SK-N-SH (cell line): ENCODE data around the gene CFAP97D1. TPM values are rescaled to one million over a fixed set of nuclear protein-coding genes. Genes with fewer than 3 reads are reported as not detected.

Experiments used
- CTCF ChIA-PET: fragments of 300-600, 350-600 bp; formaldehyde crosslinking; extraction: SDS; loops from one replicate; lab custom pipeline; 2021; lab: Yijun Ruan, JAX
- POLR2A ChIA-PET: fragments of 350-600 bp; sonication (Branson Sonifier 250); formaldehyde crosslinking; extraction: SDS; loops from one replicate; lab custom pipeline; 2020; ENCODE audit warnings: antibody characterized with exemption, inconsistent platforms; lab: Yijun Ruan, JAX
- DNase-seq: peaks from one replicate; pipeline ENCODE4 v3.0.0; 2012
- H2AFZ ChIP-seq: fragments of 200-600 bp; sonication (generic); 2 replicates; pipeline ENCODE4 v1.8.1; 2016; ENCODE audit warnings: antibody characterized with exemption, mild to moderate bottlenecking, low read depth
- H3F3A ChIP-seq: fragments of 200-600 bp; sonication (generic); replicated peaks from 2 replicates; pipeline ENCODE3; 2016; ENCODE audit warnings: antibody characterized with exemption, mild to moderate bottlenecking; ENCODE audit not compliant: insufficient read depth
- H3K27ac ChIP-seq, 2 experiments: fragments of 200-500 bp in 1 of 2; fragments of 200-600 bp in 1 of 2; sonication (Bioruptor generic) in 1 of 2; sonication (generic), shearing (Covaris generic) in 1 of 2; 2 replicates each; pipeline versions ENCODE4 v1.5.1 to v1.6.1; 2014 to 2016; ENCODE audit warnings: low read depth in 2 of 2, inconsistent platforms in 1 of 2, low read length in 1 of 2, mild to moderate bottlenecking in 1 of 2, mixed read lengths in 1 of 2
- H3K27me3 ChIP-seq: fragments of 200-600 bp; sonication (generic), shearing (Covaris generic); 2 replicates; pipeline ENCODE4 v1.6.1; 2016; ENCODE audit warnings: mixed run types; ENCODE audit not compliant: insufficient read depth
- H3K36me3 ChIP-seq, 2 experiments: fragments of 200-500 bp in 1 of 2; fragments of 200-600 bp in 1 of 2; sonication (Bioruptor generic) in 1 of 2; sonication (generic) in 1 of 2; replicated peaks in 1 of 2; 2 replicates each; pipeline versions ENCODE3 to v1.5.1; 2014 to 2016; ENCODE audit warnings: low read length in 1 of 2, mild to moderate bottlenecking in 1 of 2; ENCODE audit not compliant: insufficient read depth in 2 of 2, control insufficient read depth in 1 of 2
- H3K4me1 ChIP-seq, 2 experiments: fragments of 200-500 bp in 1 of 2; fragments of 200-600 bp in 1 of 2; sonication (Bioruptor generic) in 1 of 2; sonication (generic), shearing (Covaris generic) in 1 of 2; 2 replicates each; pipeline versions ENCODE4 v1.5.1 to v1.6.1; 2014 to 2016; ENCODE audit warnings: low read depth in 1 of 2, low read length in 1 of 2, mixed run types in 1 of 2; ENCODE audit not compliant: insufficient read depth in 2 of 2, control insufficient read depth in 1 of 2
- H3K4me2 ChIP-seq: fragments of 200-600 bp; sonication (generic), shearing (Covaris generic); 2 replicates; pipeline ENCODE4 v1.6.1; 2017; ENCODE audit warnings: mixed run types
- H3K4me3 ChIP-seq, 2 experiments: fragments of 200-500 bp in 1 of 2; fragments of 200-600 bp in 1 of 2; sonication (Bioruptor generic) in 1 of 2; sonication (generic), shearing (Covaris generic) in 1 of 2; 2 replicates each; pipeline versions ENCODE4 v1.5.1 to v1.8.1; 2014 to 2016; ENCODE audit warnings: low read depth in 2 of 2, inconsistent platforms in 1 of 2, low read length in 1 of 2, mild to moderate bottlenecking in 1 of 2, mixed read lengths in 1 of 2, moderate library complexity in 1 of 2
- H3K79me2 ChIP-seq: fragments of 200-600 bp; sonication (generic); 2 replicates; pipeline ENCODE4 v1.8.1; 2017; ENCODE audit warnings: mild to moderate bottlenecking; ENCODE audit not compliant: insufficient read depth
- H3K9ac ChIP-seq: fragments of 200-600 bp; sonication (generic); 2 replicates; pipeline ENCODE4 v1.6.1; 2017; ENCODE audit warnings: mixed run types
- H3K9me2 ChIP-seq: fragments of 200-600 bp; sonication (generic); 2 replicates; pipeline ENCODE4 v1.6.1; 2017; ENCODE audit warnings: mixed run types
- H3K9me3 ChIP-seq: fragments of 200-600 bp; sonication (generic); 2 replicates; pipeline ENCODE4 v1.6.1; 2017; ENCODE audit warnings: mixed run types, mild to moderate bottlenecking, moderate library complexity
- H4K20me1 ChIP-seq: fragments of 200-600 bp; sonication (generic); 2 replicates; pipeline ENCODE4 v1.6.1; 2017; ENCODE audit warnings: mild to moderate bottlenecking, mixed run types; ENCODE audit not compliant: insufficient read depth
- CHD2 ChIP-seq: fragments of 150-350 bp; IDR thresholded peaks from 2 replicates; pipeline ENCODE4 v1.6.1; 2018; ENCODE audit warnings: low read length; ENCODE audit not compliant: partially characterized antibody
- EP300 ChIP-seq, 2 experiments: IDR thresholded peaks; 2 replicates each; pipeline versions ENCODE4 v1.4.0 to v1.6.1; 2012; ENCODE audit warnings: borderline replicate concordance in 1 of 2, low read depth in 1 of 2, low read length in 1 of 2
- FOXJ3 ChIP-seq: sonication (generic); formaldehyde crosslinking; IDR thresholded peaks from 2 replicates; pipeline ENCODE4 v1.5.1; 2020; ENCODE audit warnings: mild to moderate bottlenecking, missing genetic modification reagents
- GABPA ChIP-seq: IDR thresholded peaks from 2 replicates; pipeline ENCODE4 v1.4.0; 2012; ENCODE audit warnings: low read depth, mild to moderate bottlenecking
- NRF1 ChIP-seq: IDR thresholded peaks from 2 replicates; pipeline ENCODE4 v1.6.1; 2012; ENCODE audit warnings: low read depth, mild to moderate bottlenecking, low read length
- POLR2AphosphoS5 ChIP-seq: IDR thresholded peaks from 2 replicates; pipeline ENCODE4 v1.6.1; 2012; ENCODE audit warnings: low read depth, low read length
- RCOR1 ChIP-seq: fragments of 150-350 bp; IDR thresholded peaks from 2 replicates; pipeline ENCODE4 v1.6.1; 2017; ENCODE audit warnings: antibody characterized with exemption, low read length
- RFX5 ChIP-seq: IDR thresholded peaks from 2 replicates; pipeline ENCODE4 v1.6.1; 2012; ENCODE audit warnings: mild to moderate bottlenecking, improper control_type of control experiment, low read length
- RXRA ChIP-seq: IDR thresholded peaks from 2 replicates; pipeline ENCODE4 v1.4.0; 2012; ENCODE audit warnings: low read depth, mild to moderate bottlenecking, borderline replicate concordance
- SIN3A ChIP-seq: IDR thresholded peaks from 2 replicates; pipeline ENCODE4 v1.6.1; 2012; ENCODE audit warnings: low read depth, mild to moderate bottlenecking, low read length, moderate library complexity, borderline replicate concordance
- TCF12 ChIP-seq: IDR thresholded peaks from 2 replicates; pipeline ENCODE4 v1.4.0; 2012
- YY1 ChIP-seq: IDR thresholded peaks from 2 replicates; pipeline ENCODE4 v1.4.0; 2012; ENCODE audit warnings: low read depth, mild to moderate bottlenecking
- WGBS: methylation state at CpG from one replicate; pipeline ENCODE4 v1.1.6; 2017; ENCODE audit warnings: low lambda C conversion rate; 5-methylcytosine and 5-hydroxymethylcytosine counted together
- polyA plus RNA-seq, 3 experiments: library from polyadenylated mRNA; depleted of rRNA; stranded (reverse); fragments of >200 nt; gene quantifications; 2 replicates each; pipeline ENCODE4 v1.2.3, GENCODE V29; 2012
- TF ChIP-seq, protein P1 (sequence below): IDR thresholded peaks from 2 replicates; pipeline ENCODE4 v1.4.0; 2012; ENCODE audit warnings: low read depth, borderline replicate concordance
- TF ChIP-seq, protein P2 (sequence below): fragments of 150-350 bp; IDR thresholded peaks from 2 replicates; pipeline ENCODE4 v1.6.1; 2016; ENCODE audit warnings: mild to moderate bottlenecking, low read depth, low read length
- TF ChIP-seq, protein P3 (sequence below): fragments of 150-350 bp; IDR thresholded peaks from 2 replicates; pipeline ENCODE4 v1.6.1; 2017; ENCODE audit warnings: antibody characterized with exemption, low read length, low read depth, borderline replicate concordance
- TF ChIP-seq, protein P4 (sequence below): IDR thresholded peaks from 2 replicates; pipeline ENCODE4 v1.6.1; 2012; ENCODE audit warnings: mild to moderate bottlenecking, low read depth, low read length, moderate library complexity
- TF ChIP-seq, protein P5 (sequence below): IDR thresholded peaks from 2 replicates; pipeline ENCODE4 v1.4.0; 2012; ENCODE audit warnings: low read depth, borderline replicate concordance
- TF ChIP-seq, protein P6 (sequence below): IDR thresholded peaks from 2 replicates; pipeline ENCODE4 v1.4.0; 2012; ENCODE audit warnings: low read depth

CFAP97D1 gene
- polyA plus RNA-seq, 1 of the 3 experiments (the other 2 are of a cell fraction) = 0.02 TPM

DNA sequence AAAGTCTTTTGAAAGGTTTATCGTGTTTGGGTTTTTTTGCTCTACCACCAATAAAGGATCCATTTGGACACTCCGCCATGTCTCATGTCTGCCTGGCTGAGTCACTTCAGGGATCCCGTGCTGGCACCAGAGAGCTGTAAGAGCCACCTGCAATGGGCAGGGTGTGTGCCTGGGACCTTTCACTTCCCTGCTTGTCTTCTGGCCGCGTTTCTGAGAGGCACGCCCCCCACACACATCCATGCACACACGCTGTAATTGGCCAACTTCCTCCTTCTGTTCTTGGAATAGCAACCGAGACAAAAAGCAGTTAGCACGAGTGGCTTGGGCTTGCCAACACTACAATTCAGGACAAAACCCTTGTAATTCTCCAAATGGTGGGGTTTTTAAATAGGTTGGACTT is 11.9 kb upstream of the CFAP97D1 start:
- H3K4me1 ChIP-seq = no peaks in the 10 kb centered on the region
- no peak overlapping the region for H2AFZ ChIP-seq

More for the DNA sequence above, 11.9 kb upstream of the CFAP97D1 start:
- ChIA-PET CTCF (interaction anchor here (0.6 to 3.3 kb wide), 7 partner anchors 8 to 191 kb away, joined by 3 to 59 read pairs (median 6); partner anchors contain the start of genes CFAP97D1 and DUSP3), POLR2A (interaction anchor here (1.5 kb wide), 1 partner anchor 78 kb away, joined by 4 read pairs; no protein-coding TSS in a partner anchor)
- H3F3A ChIP-seq = peaks cover 25% of the 10 kb centered on the region
- H3K27ac ChIP-seq = no peak overlapping the region
- H4K20me1 ChIP-seq = no peaks in the 10 kb centered on the region
- H3K36me3 ChIP-seq = peaks cover 27 to 48% of the 10 kb centered on the region in 2 experiments
- TF ChIP-seq RCOR1 = no peak
- no peak for TF ChIP-seq NRF1
- TF ChIP-seq TCF12 = no peak
- no peak for TF ChIP-seq EP300 (IDR thresholded peaks at IDR 0.05; ENCODE audit: borderline replicate concordance in 1 of 2, low read depth in 1 of 2, low read length in 1 of 2)
- no peak for TF ChIP-seq GABPA
- TF ChIP-seq, protein P1, sequence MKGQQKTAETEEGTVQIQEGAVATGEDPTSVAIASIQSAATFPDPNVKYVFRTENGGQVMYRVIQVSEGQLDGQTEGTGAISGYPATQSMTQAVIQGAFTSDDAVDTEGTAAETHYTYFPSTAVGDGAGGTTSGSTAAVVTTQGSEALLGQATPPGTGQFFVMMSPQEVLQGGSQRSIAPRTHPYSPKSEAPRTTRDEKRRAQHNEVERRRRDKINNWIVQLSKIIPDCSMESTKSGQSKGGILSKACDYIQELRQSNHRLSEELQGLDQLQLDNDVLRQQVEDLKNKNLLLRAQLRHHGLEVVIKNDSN = no peak
- TF ChIP-seq SIN3A = no peak
- TF ChIP-seq, protein P2, sequence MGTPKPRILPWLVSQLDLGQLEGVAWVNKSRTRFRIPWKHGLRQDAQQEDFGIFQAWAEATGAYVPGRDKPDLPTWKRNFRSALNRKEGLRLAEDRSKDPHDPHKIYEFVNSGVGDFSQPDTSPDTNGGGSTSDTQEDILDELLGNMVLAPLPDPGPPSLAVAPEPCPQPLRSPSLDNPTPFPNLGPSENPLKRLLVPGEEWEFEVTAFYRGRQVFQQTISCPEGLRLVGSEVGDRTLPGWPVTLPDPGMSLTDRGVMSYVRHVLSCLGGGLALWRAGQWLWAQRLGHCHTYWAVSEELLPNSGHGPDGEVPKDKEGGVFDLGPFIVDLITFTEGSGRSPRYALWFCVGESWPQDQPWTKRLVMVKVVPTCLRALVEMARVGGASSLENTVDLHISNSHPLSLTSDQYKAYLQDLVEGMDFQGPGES = no peak
- TF ChIP-seq CHD2 = no peak
- TF ChIP-seq FOXJ3 (CRISPR knock-in tag) = no peak
- TF ChIP-seq, protein P3, sequence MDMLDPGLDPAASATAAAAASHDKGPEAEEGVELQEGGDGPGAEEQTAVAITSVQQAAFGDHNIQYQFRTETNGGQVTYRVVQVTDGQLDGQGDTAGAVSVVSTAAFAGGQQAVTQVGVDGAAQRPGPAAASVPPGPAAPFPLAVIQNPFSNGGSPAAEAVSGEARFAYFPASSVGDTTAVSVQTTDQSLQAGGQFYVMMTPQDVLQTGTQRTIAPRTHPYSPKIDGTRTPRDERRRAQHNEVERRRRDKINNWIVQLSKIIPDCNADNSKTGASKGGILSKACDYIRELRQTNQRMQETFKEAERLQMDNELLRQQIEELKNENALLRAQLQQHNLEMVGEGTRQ = no peak
- no peak for TF ChIP-seq RXRA
- TF ChIP-seq, protein P4, sequence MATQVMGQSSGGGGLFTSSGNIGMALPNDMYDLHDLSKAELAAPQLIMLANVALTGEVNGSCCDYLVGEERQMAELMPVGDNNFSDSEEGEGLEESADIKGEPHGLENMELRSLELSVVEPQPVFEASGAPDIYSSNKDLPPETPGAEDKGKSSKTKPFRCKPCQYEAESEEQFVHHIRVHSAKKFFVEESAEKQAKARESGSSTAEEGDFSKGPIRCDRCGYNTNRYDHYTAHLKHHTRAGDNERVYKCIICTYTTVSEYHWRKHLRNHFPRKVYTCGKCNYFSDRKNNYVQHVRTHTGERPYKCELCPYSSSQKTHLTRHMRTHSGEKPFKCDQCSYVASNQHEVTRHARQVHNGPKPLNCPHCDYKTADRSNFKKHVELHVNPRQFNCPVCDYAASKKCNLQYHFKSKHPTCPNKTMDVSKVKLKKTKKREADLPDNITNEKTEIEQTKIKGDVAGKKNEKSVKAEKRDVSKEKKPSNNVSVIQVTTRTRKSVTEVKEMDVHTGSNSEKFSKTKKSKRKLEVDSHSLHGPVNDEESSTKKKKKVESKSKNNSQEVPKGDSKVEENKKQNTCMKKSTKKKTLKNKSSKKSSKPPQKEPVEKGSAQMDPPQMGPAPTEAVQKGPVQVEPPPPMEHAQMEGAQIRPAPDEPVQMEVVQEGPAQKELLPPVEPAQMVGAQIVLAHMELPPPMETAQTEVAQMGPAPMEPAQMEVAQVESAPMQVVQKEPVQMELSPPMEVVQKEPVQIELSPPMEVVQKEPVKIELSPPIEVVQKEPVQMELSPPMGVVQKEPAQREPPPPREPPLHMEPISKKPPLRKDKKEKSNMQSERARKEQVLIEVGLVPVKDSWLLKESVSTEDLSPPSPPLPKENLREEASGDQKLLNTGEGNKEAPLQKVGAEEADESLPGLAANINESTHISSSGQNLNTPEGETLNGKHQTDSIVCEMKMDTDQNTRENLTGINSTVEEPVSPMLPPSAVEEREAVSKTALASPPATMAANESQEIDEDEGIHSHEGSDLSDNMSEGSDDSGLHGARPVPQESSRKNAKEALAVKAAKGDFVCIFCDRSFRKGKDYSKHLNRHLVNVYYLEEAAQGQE = no peak
- TF ChIP-seq, protein P5, sequence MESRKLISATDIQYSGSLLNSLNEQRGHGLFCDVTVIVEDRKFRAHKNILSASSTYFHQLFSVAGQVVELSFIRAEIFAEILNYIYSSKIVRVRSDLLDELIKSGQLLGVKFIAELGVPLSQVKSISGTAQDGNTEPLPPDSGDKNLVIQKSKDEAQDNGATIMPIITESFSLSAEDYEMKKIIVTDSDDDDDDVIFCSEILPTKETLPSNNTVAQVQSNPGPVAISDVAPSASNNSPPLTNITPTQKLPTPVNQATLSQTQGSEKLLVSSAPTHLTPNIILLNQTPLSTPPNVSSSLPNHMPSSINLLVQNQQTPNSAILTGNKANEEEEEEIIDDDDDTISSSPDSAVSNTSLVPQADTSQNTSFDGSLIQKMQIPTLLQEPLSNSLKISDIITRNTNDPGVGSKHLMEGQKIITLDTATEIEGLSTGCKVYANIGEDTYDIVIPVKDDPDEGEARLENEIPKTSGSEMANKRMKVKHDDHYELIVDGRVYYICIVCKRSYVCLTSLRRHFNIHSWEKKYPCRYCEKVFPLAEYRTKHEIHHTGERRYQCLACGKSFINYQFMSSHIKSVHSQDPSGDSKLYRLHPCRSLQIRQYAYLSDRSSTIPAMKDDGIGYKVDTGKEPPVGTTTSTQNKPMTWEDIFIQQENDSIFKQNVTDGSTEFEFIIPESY = no peak
- no peak for TF ChIP-seq YY1
- TF ChIP-seq, protein P6, sequence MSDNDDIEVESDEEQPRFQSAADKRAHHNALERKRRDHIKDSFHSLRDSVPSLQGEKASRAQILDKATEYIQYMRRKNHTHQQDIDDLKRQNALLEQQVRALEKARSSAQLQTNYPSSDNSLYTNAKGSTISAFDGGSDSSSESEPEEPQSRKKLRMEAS = no peak
- TF ChIP-seq POLR2AphosphoS5 = no peak
- TF ChIP-seq RFX5 = no peak
- no peak overlapping the region for H3K9ac ChIP-seq
- no peak overlapping the region for H3K4me3 ChIP-seq
- H3K79me2 ChIP-seq = peaks cover 6% of the 10 kb centered on the region; the same call in 1 of the 2 replicates
- no peaks in the 10 kb centered on the region for H3K9me2 ChIP-seq
- H3K9me3 ChIP-seq = no peaks in the 10 kb centered on the region
- 87% methylated on average over 9 of the region's 9 CpGs for WGBS
- no peak for DNase-seq
- no peak overlapping the region for H3K4me2 ChIP-seq
- H3K27me3 ChIP-seq = no peaks in the 10 kb centered on the region
